Tibial nerve (tissue), 4 donors: ENCODE results near the gene PDCD1.

ENCODE experiments used
- EP300 ChIP-seq, 2 donors: sonication (generic); formaldehyde crosslinking; IDR thresholded peaks; one replicate each; pipeline ENCODE4 v1.6.1; 2017; ENCODE audit warnings: antibody characterized with exemption in 2 of 2, mild to moderate bottlenecking in 1 of 2
- POLR2A ChIP-seq, 2 donors: fragments of 450-650 bp; IDR thresholded peaks; one replicate each; pipeline ENCODE4 v1.6.1; 2017; ENCODE audit warnings: antibody characterized with exemption in 2 of 2, mild to moderate bottlenecking in 2 of 2, moderate library complexity in 2 of 2
- TF ChIP-seq, protein P1 (sequence below), 5 experiments: fragments of 200-600 bp in 3 of 5; fragments of 450-650 bp in 2 of 5; sonication (generic) in 3 of 5; IDR thresholded peaks; one replicate each; pipeline ENCODE4 v1.5.1; 2016 to 2019; ENCODE audit warnings: antibody characterized with exemption in 5 of 5, mild to moderate bottlenecking in 3 of 5, moderate library complexity in 2 of 5

DNA sequence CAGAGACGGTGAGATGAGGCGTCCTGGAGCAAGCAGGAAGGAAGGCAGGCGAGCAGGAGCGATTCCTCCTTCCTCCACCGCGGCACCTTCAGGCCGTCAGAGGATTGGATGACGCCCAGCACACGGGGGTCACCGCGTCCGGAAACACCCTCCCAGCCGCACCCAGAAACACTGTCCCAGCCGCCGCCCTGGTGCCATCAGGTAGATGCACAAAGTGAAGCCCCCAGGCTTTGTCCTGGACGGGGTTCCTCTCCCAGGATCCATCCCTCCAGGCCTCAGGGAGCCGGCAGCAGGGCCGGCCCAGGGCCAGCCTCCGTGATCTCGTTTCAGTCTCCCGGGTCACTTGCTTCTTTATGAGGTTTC lies 42.3 kb upstream of the PDCD1 start:
- TF ChIP-seq, protein P1, sequence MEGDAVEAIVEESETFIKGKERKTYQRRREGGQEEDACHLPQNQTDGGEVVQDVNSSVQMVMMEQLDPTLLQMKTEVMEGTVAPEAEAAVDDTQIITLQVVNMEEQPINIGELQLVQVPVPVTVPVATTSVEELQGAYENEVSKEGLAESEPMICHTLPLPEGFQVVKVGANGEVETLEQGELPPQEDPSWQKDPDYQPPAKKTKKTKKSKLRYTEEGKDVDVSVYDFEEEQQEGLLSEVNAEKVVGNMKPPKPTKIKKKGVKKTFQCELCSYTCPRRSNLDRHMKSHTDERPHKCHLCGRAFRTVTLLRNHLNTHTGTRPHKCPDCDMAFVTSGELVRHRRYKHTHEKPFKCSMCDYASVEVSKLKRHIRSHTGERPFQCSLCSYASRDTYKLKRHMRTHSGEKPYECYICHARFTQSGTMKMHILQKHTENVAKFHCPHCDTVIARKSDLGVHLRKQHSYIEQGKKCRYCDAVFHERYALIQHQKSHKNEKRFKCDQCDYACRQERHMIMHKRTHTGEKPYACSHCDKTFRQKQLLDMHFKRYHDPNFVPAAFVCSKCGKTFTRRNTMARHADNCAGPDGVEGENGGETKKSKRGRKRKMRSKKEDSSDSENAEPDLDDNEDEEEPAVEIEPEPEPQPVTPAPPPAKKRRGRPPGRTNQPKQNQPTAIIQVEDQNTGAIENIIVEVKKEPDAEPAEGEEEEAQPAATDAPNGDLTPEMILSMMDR (IDR thresholded peaks at IDR 0.05): no peak
- TF ChIP-seq POLR2A (IDR thresholded peaks at IDR 0.05) (no peak), EP300 (IDR thresholded peaks at IDR 0.05) (no peak)
